GM23248 (cell line): Measurements from ENCODE around the gene P2RX2. TPM values are rescaled to one million over a fixed set of nuclear protein-coding genes. Genes with fewer than 3 reads are reported as not detected.

Experiments used
- DNase-seq: peaks from one replicate; pipeline ENCODE4 v3.0.0-alpha.2; 2015
- H2AFZ ChIP-seq: fragments of 200-600 bp; sonication (generic); 2 replicates; pipeline ENCODE4 v1.6.1; 2016; ENCODE audit warnings: antibody characterized with exemption
- H3F3A ChIP-seq: fragments of 200-600 bp; sonication (generic); 2 replicates; pipeline ENCODE4 v1.6.1; 2016; ENCODE audit warnings: mild to moderate bottlenecking, antibody characterized with exemption, mixed run types; ENCODE audit not compliant: insufficient read depth
- H3K27ac ChIP-seq: fragments of 200-600 bp; sonication (generic); 2 replicates; pipeline ENCODE4 v1.5.1; 2016; ENCODE audit warnings: mild to moderate bottlenecking
- H3K27me3 ChIP-seq: fragments of 200-600 bp; sonication (generic); replicated peaks from 2 replicates; pipeline ENCODE4 v1.6.1; 2016; ENCODE audit warnings: mild to moderate bottlenecking; ENCODE audit not compliant: insufficient read depth
- H3K36me3 ChIP-seq: fragments of 200-600 bp; sonication (generic); 2 replicates; pipeline ENCODE4 v1.6.1; 2016; ENCODE audit warnings: low read depth, mild to moderate bottlenecking
- H3K4me1 ChIP-seq: fragments of 200-600 bp; sonication (generic); 2 replicates; pipeline ENCODE4 v1.6.1; 2016; ENCODE audit warnings: mild to moderate bottlenecking; ENCODE audit not compliant: insufficient read depth
- H3K4me2 ChIP-seq: fragments of 200-600 bp; sonication (generic); one replicate; pipeline ENCODE4 v1.6.1; 2016; ENCODE audit warnings: mild to moderate bottlenecking; ENCODE audit not compliant: unreplicated experiment
- H3K4me3 ChIP-seq: fragments of 200-600 bp; sonication (generic); 2 replicates; pipeline ENCODE4 v1.5.1; 2016; ENCODE audit warnings: mild to moderate bottlenecking
- H3K79me2 ChIP-seq: fragments of 200-600 bp; sonication (generic); 2 replicates; pipeline ENCODE4 v1.6.1; 2016; ENCODE audit warnings: mild to moderate bottlenecking; ENCODE audit not compliant: insufficient read depth
- H3K9ac ChIP-seq: fragments of 200-600 bp; sonication (generic); 2 replicates; pipeline ENCODE4 v1.6.1; 2016; ENCODE audit warnings: mild to moderate bottlenecking
- H3K9me2 ChIP-seq: fragments of 200-600 bp; sonication (generic); 2 replicates; pipeline ENCODE4 v1.6.1; 2016; ENCODE audit warnings: mixed run types, mild to moderate bottlenecking, moderate library complexity; ENCODE audit not compliant: insufficient read depth
- H3K9me3 ChIP-seq: fragments of 200-600 bp; sonication (generic); one replicate; pipeline ENCODE4 v1.6.1; 2017; ENCODE audit warnings: low read depth
- H4K20me1 ChIP-seq: fragments of 200-600 bp; sonication (generic); 2 replicates; pipeline ENCODE4 v1.6.0; 2016; ENCODE audit not compliant: insufficient read depth
- EZH2 ChIP-seq: fragments of 200-600 bp; sonication (generic); IDR thresholded peaks from 2 replicates; pipeline ENCODE4 v1.6.1; 2018; ENCODE audit warnings: antibody characterized with exemption, mild to moderate bottlenecking; ENCODE audit not compliant: insufficient read depth, poor library complexity, severe bottlenecking
- EZH2phosphoT487 ChIP-seq: fragments of 200-600 bp; sonication (generic); IDR thresholded peaks from 2 replicates; pipeline ENCODE4 v1.6.1; 2018; ENCODE audit warnings: antibody characterized with exemption, moderate library complexity, mild to moderate bottlenecking, low read depth; ENCODE audit not compliant: insufficient read depth
- WGBS, 2 experiments: methylation state at CpG; one replicate each; pipeline ENCODE4 v1.1.6; 2015 to 2017; ENCODE audit warnings: low lambda C conversion rate in 2 of 2, low coverage in 1 of 2; ENCODE audit errors: missing lambda C conversion rate in 2 of 2; 5-methylcytosine and 5-hydroxymethylcytosine counted together
- in situ Hi-C: fragments of 300-500 bp; cut with MboI; formaldehyde crosslinking; loops from 2 replicates; pipeline ENCODE4 v1.15.0; 2020
- polyA plus RNA-seq: library from polyadenylated mRNA; unstranded; fragments of >200 nt; fragmentation: Nextera tagmentation; extraction: Ambion mirVana; gene quantifications from 2 replicates; pipeline ENCODE4 v1.2.1, GENCODE V29; 2016
- total RNA-seq: library from RNA; depleted of rRNA; stranded (reverse); fragments of >200 nt; shearing (Covaris generic); gene quantifications from 2 replicates; pipeline ENCODE4 v1.2.3, GENCODE V29; 2014

The P2RX2 gene
- total and polyA plus RNA-seq, 2 experiments from 2014 or later: not detected

DNA sequence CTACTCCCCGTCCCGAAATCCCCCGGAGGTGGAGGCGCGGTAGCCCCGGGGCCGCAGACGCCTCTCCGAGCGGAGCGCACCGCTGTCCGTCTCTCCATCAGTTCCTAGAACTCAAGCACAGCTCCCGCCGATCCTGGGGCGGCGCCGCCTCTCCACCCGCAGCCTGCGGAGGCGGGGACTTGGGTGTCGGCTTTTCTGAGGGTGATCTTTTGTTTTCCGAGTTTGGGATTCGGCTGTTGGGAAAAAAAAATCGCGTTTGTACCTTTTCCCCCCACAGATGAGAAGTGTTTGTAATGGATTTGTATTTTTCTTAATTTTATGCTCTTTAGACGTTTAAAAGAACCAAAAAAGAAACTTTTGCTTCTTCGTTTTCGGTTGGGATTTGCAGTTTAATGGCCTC, 34.8 kb upstream of the P2RX2 start:
- Histone ChIP-seq H3K4me1 (no peaks in the 10 kb centered on the region), H3K4me2 (no peak overlapping the region), H3K9me3 (no peaks in the 10 kb centered on the region), H3K27ac (no peak overlapping the region), H3F3A (no peaks in the 10 kb centered on the region), H3K79me2 (no peaks in the 10 kb centered on the region), H3K9me2 (no peaks in the 10 kb centered on the region), H3K27me3 (no peaks in the 10 kb centered on the region), H4K20me1 (no peaks in the 10 kb centered on the region), H2AFZ (no peak overlapping the region), H3K36me3 (no peaks in the 10 kb centered on the region), H3K4me3 (no peak overlapping the region), H3K9ac (no peak overlapping the region)
- in situ Hi-C loops: no loop called here
- WGBS, 2 experiments: 88 to 98% methylated on average over 19 to 29 of the region's 29 CpGs
- TF ChIP-seq EZH2phosphoT487 (no peak), EZH2 (no peak)
- no peak for DNase-seq

DNA sequence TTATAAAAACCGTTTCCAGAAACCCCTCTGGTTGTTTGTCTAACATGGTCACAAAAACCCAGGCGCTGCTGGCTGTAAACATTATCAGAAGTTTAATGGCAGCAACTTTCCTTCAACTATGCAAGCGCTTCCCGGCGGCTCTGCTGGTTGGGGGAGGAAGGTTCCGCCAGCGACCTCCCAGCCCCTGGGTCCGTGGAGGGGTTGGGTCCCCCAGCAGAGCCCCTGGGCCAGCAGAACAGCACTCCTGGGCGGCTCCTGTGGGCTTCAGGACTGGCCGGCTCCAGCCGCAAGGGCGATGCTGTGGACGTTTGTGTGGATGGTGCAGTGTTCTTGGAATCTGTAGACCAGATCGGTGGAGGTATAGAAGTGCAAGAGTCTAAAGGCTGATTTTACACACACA, 34.1 kb upstream of the P2RX2 start:
- H3F3A ChIP-seq: no peaks in the 10 kb centered on the region
- H3K27ac ChIP-seq: no peak overlapping the region
- H3K4me2 ChIP-seq: no peak overlapping the region
- no peak overlapping the region for H3K9ac ChIP-seq
- H3K4me3 ChIP-seq: no peak overlapping the region
- TF ChIP-seq EZH2phosphoT487 (no peak), EZH2 (no peak)
- no peak overlapping the region for H2AFZ ChIP-seq
- H4K20me1 ChIP-seq: no peaks in the 10 kb centered on the region
- no peaks in the 10 kb centered on the region for H3K27me3 ChIP-seq
- H3K9me3 ChIP-seq: no peaks in the 10 kb centered on the region
- no peak for DNase-seq
- H3K4me1 ChIP-seq: no peaks in the 10 kb centered on the region
- WGBS, 2 experiments: 93 to 98% methylated on average over 13 to 14 of the region's 14 CpGs
- no peaks in the 10 kb centered on the region for H3K79me2 ChIP-seq
- no peaks in the 10 kb centered on the region for H3K9me2 ChIP-seq
- in situ Hi-C loops: no loop called here
- H3K36me3 ChIP-seq: no peaks in the 10 kb centered on the region

DNA sequence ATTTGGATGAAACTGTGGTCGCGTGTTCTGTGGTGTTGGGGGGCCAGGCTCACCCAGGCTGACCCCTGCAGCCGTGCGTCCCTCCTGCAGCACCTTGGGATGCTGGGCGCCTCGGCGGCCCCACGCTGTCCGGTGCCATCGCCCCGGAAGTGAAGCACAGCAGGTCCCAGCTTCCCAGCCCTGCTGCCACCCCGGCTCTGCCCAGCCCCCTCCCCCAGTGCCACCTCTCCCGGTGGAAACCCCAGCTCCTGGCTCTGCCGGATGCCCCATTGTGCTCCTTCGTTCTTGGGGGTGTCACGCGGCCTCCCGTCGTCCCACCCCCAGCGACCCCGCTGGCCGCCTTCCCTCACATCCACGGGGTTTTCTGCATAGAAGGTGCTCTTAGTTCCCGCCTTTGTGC, 33.4 kb upstream of the P2RX2 start:
- TF ChIP-seq EZH2: no peak
- TF ChIP-seq EZH2phosphoT487: no peak
- in situ Hi-C loops: no loop called here

DNA sequence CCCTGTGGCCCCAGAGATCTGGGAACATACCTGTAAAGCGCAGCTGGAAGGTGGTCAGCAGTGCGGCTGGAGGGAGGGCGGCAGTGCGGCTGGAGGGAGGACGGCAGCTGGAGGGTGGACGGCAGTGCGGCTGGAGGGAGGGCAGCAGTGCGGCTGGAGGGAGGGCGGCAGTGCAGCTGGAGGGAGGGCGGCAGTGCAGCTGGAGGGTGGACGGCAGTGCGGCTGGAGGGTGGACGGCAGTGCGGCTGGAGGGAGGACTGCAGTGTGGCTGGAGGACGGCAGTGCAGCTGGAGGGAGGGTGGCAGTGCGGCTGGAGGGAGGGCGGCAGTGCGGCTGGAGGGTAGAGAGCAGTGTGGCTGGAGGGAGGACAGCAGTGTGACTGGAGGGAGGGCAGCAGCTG, 31.6 kb upstream of the P2RX2 start:
- Histone ChIP-seq H4K20me1 (no peaks in the 10 kb centered on the region), H3K36me3 (no peaks in the 10 kb centered on the region), H3K27me3 (no peaks in the 10 kb centered on the region), H3K4me1 (no peaks in the 10 kb centered on the region), H3K79me2 (no peaks in the 10 kb centered on the region), H2AFZ (no peak overlapping the region), H3K9ac (no peak overlapping the region), H3K4me2 (no peak overlapping the region), H3K9me2 (no peaks in the 10 kb centered on the region), H3F3A (no peaks in the 10 kb centered on the region), H3K4me3 (no peak overlapping the region), H3K9me3 (no peaks in the 10 kb centered on the region), H3K27ac (no peak overlapping the region)
- in situ Hi-C loops: no loop called here
- 89 to 91% methylated on average over 8 to 18 of the region's 18 CpGs for WGBS, 2 experiments
- TF ChIP-seq EZH2phosphoT487: no peak
- no peak for TF ChIP-seq EZH2
- DNase-seq: no peak

More for the DNA sequence above, 33.4 kb upstream of the P2RX2 start:
- no peaks in the 10 kb centered on the region for H3K4me1 ChIP-seq
- no peaks in the 10 kb centered on the region for H3K9me3 ChIP-seq
- H3K79me2 ChIP-seq: no peaks in the 10 kb centered on the region
- no peaks in the 10 kb centered on the region for H3K27me3 ChIP-seq
- H4K20me1 ChIP-seq: no peaks in the 10 kb centered on the region
- WGBS, 2 experiments: 81 to 85% methylated on average over 19 to 24 of the region's 24 CpGs
- H3K9me2 ChIP-seq: no peaks in the 10 kb centered on the region
- no peak overlapping the region for H2AFZ ChIP-seq
- no peak overlapping the region for H3K4me2 ChIP-seq
- H3K36me3 ChIP-seq: no peaks in the 10 kb centered on the region
- no peaks in the 10 kb centered on the region for H3F3A ChIP-seq
- no peak for DNase-seq
- no peak overlapping the region for H3K9ac ChIP-seq
- no peak overlapping the region for H3K4me3 ChIP-seq
- no peak overlapping the region for H3K27ac ChIP-seq

DNA sequence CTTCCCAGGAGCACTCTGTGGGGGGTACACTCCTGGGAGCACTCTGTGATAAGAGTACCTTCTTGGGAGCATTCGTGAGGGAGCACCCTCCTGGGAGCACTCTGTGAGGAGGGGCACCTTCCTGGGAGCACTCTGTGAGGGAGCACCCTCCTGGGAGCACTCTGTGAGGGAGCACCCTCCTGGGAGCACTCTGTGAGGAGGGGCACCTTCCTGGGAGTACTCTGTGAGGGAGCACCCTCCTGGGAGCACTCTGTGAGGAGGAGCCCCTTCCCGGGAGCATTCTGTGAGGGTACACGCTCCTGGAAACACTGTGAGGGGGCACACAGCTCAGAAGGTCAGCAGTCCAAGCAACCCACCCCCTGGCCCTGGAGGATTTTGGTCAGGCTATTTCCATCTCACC, 30.8 kb upstream of the P2RX2 start:
- Histone ChIP-seq H2AFZ (no peak overlapping the region), H3K36me3 (no peaks in the 10 kb centered on the region), H4K20me1 (no peaks in the 10 kb centered on the region), H3K9me3 (no peaks in the 10 kb centered on the region), H3K9ac (no peak overlapping the region), H3F3A (no peaks in the 10 kb centered on the region), H3K27me3 (no peaks in the 10 kb centered on the region; the same call in 1 of the 2 replicates), H3K79me2 (no peaks in the 10 kb centered on the region), H3K4me3 (no peak overlapping the region), H3K4me2 (no peak overlapping the region), H3K9me2 (no peaks in the 10 kb centered on the region), H3K27ac (no peak overlapping the region), H3K4me1 (no peaks in the 10 kb centered on the region)
- DNase-seq: no peak
- 44 to 47% methylated on average over 3 of the region's 3 CpGs for WGBS, 2 experiments
- in situ Hi-C loops: no loop called here
- TF ChIP-seq EZH2: no peak
- TF ChIP-seq EZH2phosphoT487: no peak
